Measurements from ENCODE around the gene ATP8A1. TPM values are rescaled to one million over a fixed set of nuclear protein-coding genes. Genes with fewer than 3 reads are reported as not detected.

ATP8A1 gene
- total RNA-seq, 1 donor from 2014 or later = 44.0 TPM

- DNase-seq (ENCODE audit: low spot score) = no peak
- peaks cover 5% of the 10 kb centered on the region for H3K27me3 Mint-ChIP-seq (ENCODE audit: unreplicated experiment)
- H3K9me3 Mint-ChIP-seq (ENCODE audit: unreplicated experiment) = no peaks in the 10 kb centered on the region
- H3K36me3 Mint-ChIP-seq (ENCODE audit: low read depth, unreplicated experiment) = no peaks in the 10 kb centered on the region
- H3K27ac Mint-ChIP-seq (ENCODE audit: unreplicated experiment) = no peak overlapping the region
- TF ChIP-seq CTCF (IDR thresholded peaks at IDR 0.05; ENCODE audit: unreplicated experiment) = no peak
- H3K4me3 Mint-ChIP-seq (ENCODE audit: unreplicated experiment) = no peak overlapping the region
- H3K4me1 Mint-ChIP-seq (ENCODE audit: unreplicated experiment) = peaks cover 13% of the 10 kb centered on the region
Measured at GRCh38 chr4:42410446-42410845, 246.5 kb downstream of the ATP8A1 start.

- peaks cover 2% of the 10 kb centered on the region for H3K4me1 Mint-ChIP-seq (ENCODE audit: unreplicated experiment)
- H3K36me3 Mint-ChIP-seq (ENCODE audit: low read depth, unreplicated experiment) = no peaks in the 10 kb centered on the region
- no peaks in the 10 kb centered on the region for H3K9me3 Mint-ChIP-seq (ENCODE audit: unreplicated experiment)
- DNase-seq (ENCODE audit: low spot score) = no peak
- no peak overlapping the region for H3K27ac Mint-ChIP-seq (ENCODE audit: unreplicated experiment)
- TF ChIP-seq CTCF (IDR thresholded peaks at IDR 0.05; ENCODE audit: unreplicated experiment) = peak; percentile 56
- peaks cover 10% of the 10 kb centered on the region for H3K27me3 Mint-ChIP-seq (ENCODE audit: unreplicated experiment)
- H3K4me3 Mint-ChIP-seq (ENCODE audit: unreplicated experiment) = no peak overlapping the region
Measured at GRCh38 chr4:42404001-42404400, 252.9 kb downstream of the ATP8A1 start.

- no peak overlapping the region for H3K4me3 Mint-ChIP-seq (ENCODE audit: unreplicated experiment)
- peaks cover 25% of the 10 kb centered on the region for H3K27me3 Mint-ChIP-seq (ENCODE audit: unreplicated experiment)
- H3K9me3 Mint-ChIP-seq (ENCODE audit: unreplicated experiment) = peaks cover 5% of the 10 kb centered on the region
- H3K27ac Mint-ChIP-seq (ENCODE audit: unreplicated experiment) = no peak overlapping the region
- DNase-seq (ENCODE audit: low spot score) = no peak
- H3K4me1 Mint-ChIP-seq (ENCODE audit: unreplicated experiment) = peaks cover 14% of the 10 kb centered on the region
- no peak for TF ChIP-seq CTCF (IDR thresholded peaks at IDR 0.05; ENCODE audit: unreplicated experiment)
- peaks cover 7% of the 10 kb centered on the region for H3K36me3 Mint-ChIP-seq (ENCODE audit: low read depth, unreplicated experiment)
Measured at GRCh38 chr4:42401171-42401570, 255.7 kb downstream of the ATP8A1 start.

GRCh38 chr4:42399393-42399792, 257.5 kb downstream of the ATP8A1 start:
- H3K4me1 Mint-ChIP-seq (ENCODE audit: unreplicated experiment) = peaks cover 15% of the 10 kb centered on the region
- H3K36me3 Mint-ChIP-seq (ENCODE audit: low read depth, unreplicated experiment) = peaks cover 7% of the 10 kb centered on the region
- no peak for DNase-seq (ENCODE audit: low spot score)
- peaks cover 5% of the 10 kb centered on the region for H3K9me3 Mint-ChIP-seq (ENCODE audit: unreplicated experiment)
- H3K27me3 Mint-ChIP-seq (ENCODE audit: unreplicated experiment) = peaks cover 22% of the 10 kb centered on the region
- no peak overlapping the region for H3K27ac Mint-ChIP-seq (ENCODE audit: unreplicated experiment)
- TF ChIP-seq CTCF (IDR thresholded peaks at IDR 0.05; ENCODE audit: unreplicated experiment) = no peak
- H3K4me3 Mint-ChIP-seq (ENCODE audit: unreplicated experiment) = peak overlapping the region; percentile 73

GRCh38 chr4:42398871-42399331, 258.0 kb downstream of the ATP8A1 start:
- no peak for TF ChIP-seq CTCF (IDR thresholded peaks at IDR 0.05; ENCODE audit: unreplicated experiment)
- H3K36me3 Mint-ChIP-seq (ENCODE audit: low read depth, unreplicated experiment) = peaks cover 7% of the 10 kb centered on the region
- no peak overlapping the region for H3K27ac Mint-ChIP-seq (ENCODE audit: unreplicated experiment)
- DNase-seq (ENCODE audit: low spot score) = no peak
- H3K27me3 Mint-ChIP-seq (ENCODE audit: unreplicated experiment) = peaks cover 22% of the 10 kb centered on the region
- H3K4me3 Mint-ChIP-seq (ENCODE audit: unreplicated experiment) = peak overlapping the region; percentile 73
- peaks cover 15% of the 10 kb centered on the region for H3K4me1 Mint-ChIP-seq (ENCODE audit: unreplicated experiment)
- peaks cover 5% of the 10 kb centered on the region for H3K9me3 Mint-ChIP-seq (ENCODE audit: unreplicated experiment)

All from endothelial cell (in vitro differentiated cells).